ENCODE data around the gene CTSL. TPM values are rescaled to one million over a fixed set of nuclear protein-coding genes. Genes with fewer than 3 reads are reported as not detected.
"Not testable (repeated sequence)": the region's sequence is repeated elsewhere in the genome, so short reads cannot be mapped to it uniquely, and the experiment has no call there.

Gene CTSL
- total RNA-seq, 1 experiment from 2014 or later, result 47.7 TPM

- peak; percentile 63 for DNase-seq
- H3K36me3 ChIP-seq (replicated peaks; ENCODE audit: control insufficient read depth, insufficient read depth, low read length), result peaks cover 2% of the 10 kb centered on the region
- H3K27me3 ChIP-seq (ENCODE audit: control insufficient read depth, insufficient read depth, low read length), result peaks cover 4% of the 10 kb centered on the region
- H3K4me3 ChIP-seq (ENCODE audit: insufficient read depth, low read depth, low read length), result peak overlapping the region; percentile 82
Measured at GRCh38 chr9:87725356-87725899, 491 bp upstream of the CTSL start.

- Histone ChIP-seq H3K36me3 (replicated peaks; ENCODE audit: control insufficient read depth, insufficient read depth, low read length) (peaks cover 2% of the 10 kb centered on the region), H3K27me3 (ENCODE audit: control insufficient read depth, insufficient read depth, low read length) (peaks cover 4% of the 10 kb centered on the region), H3K4me3 (ENCODE audit: insufficient read depth, low read depth, low read length) (no peak overlapping the region)
- no peak for DNase-seq
Measured at GRCh38 chr9:87729246-87729645, 3.3 kb downstream of the CTSL start.

- peaks cover 2% of the 10 kb centered on the region for H3K36me3 ChIP-seq (replicated peaks; ENCODE audit: control insufficient read depth, insufficient read depth, low read length)
- H3K27me3 ChIP-seq (ENCODE audit: control insufficient read depth, insufficient read depth, low read length), result no peaks in the 10 kb centered on the region
- no peak for DNase-seq
- H3K4me3 ChIP-seq (ENCODE audit: insufficient read depth, low read depth, low read length), result no peak overlapping the region
Measured at GRCh38 chr9:87731321-87731720, 5.4 kb downstream of the CTSL start.

- no peak for DNase-seq
- Histone ChIP-seq H3K4me3 (ENCODE audit: insufficient read depth, low read depth, low read length) (no peak overlapping the region), H3K27me3 (ENCODE audit: control insufficient read depth, insufficient read depth, low read length) (no peaks in the 10 kb centered on the region), H3K36me3 (replicated peaks; ENCODE audit: control insufficient read depth, insufficient read depth, low read length) (peaks cover 2% of the 10 kb centered on the region)
Measured at GRCh38 chr9:87732344-87732743, 6.4 kb downstream of the CTSL start.

GRCh38 chr9:87732756-87733155 lies 6.8 kb downstream of the CTSL start:
- peaks cover 2% of the 10 kb centered on the region for H3K36me3 ChIP-seq (replicated peaks; ENCODE audit: control insufficient read depth, insufficient read depth, low read length)
- no peaks in the 10 kb centered on the region for H3K27me3 ChIP-seq (ENCODE audit: control insufficient read depth, insufficient read depth, low read length)
- H3K4me3 ChIP-seq (ENCODE audit: insufficient read depth, low read depth, low read length), result no peak overlapping the region
- no peak for DNase-seq

- no peak for DNase-seq
- Histone ChIP-seq H3K27me3 (ENCODE audit: control insufficient read depth, insufficient read depth, low read length) (no peaks in the 10 kb centered on the region), H3K36me3 (replicated peaks; ENCODE audit: control insufficient read depth, insufficient read depth, low read length) (peaks cover 1% of the 10 kb centered on the region), H3K4me3 (ENCODE audit: insufficient read depth, low read depth, low read length) (no peak overlapping the region)
Measured at GRCh38 chr9:87733273-87734052, 7.5 kb downstream of the CTSL start.

- Histone ChIP-seq H3K4me3 (ENCODE audit: insufficient read depth, low read depth, low read length) (no peak overlapping the region), H3K36me3 (replicated peaks; ENCODE audit: control insufficient read depth, insufficient read depth, low read length) (no peaks in the 10 kb centered on the region), H3K27me3 (ENCODE audit: control insufficient read depth, insufficient read depth, low read length) (no peaks in the 10 kb centered on the region)
- DNase-seq, result no peak
Measured at GRCh38 chr9:87734106-87734505, 8.2 kb downstream of the CTSL start.

- no peaks in the 10 kb centered on the region for H3K27me3 ChIP-seq (ENCODE audit: control insufficient read depth, insufficient read depth, low read length)
- no peak overlapping the region for H3K4me3 ChIP-seq (ENCODE audit: insufficient read depth, low read depth, low read length)
- H3K36me3 ChIP-seq (replicated peaks; ENCODE audit: control insufficient read depth, insufficient read depth, low read length), result no peaks in the 10 kb centered on the region
- DNase-seq, result no peak
Measured at GRCh38 chr9:87739546-87739945, 13.6 kb downstream of the CTSL start.

GRCh38 chr9:87740209-87740608 lies 14.3 kb downstream of the CTSL start:
- Histone ChIP-seq H3K27me3 (ENCODE audit: control insufficient read depth, insufficient read depth, low read length) (no peaks in the 10 kb centered on the region), H3K36me3 (replicated peaks; ENCODE audit: control insufficient read depth, insufficient read depth, low read length) (no peaks in the 10 kb centered on the region), H3K4me3 (ENCODE audit: insufficient read depth, low read depth, low read length) (no peak overlapping the region)
- DNase-seq, result no peak

- no peaks in the 10 kb centered on the region for H3K27me3 ChIP-seq (ENCODE audit: control insufficient read depth, insufficient read depth, low read length)
- H3K4me3 ChIP-seq (ENCODE audit: insufficient read depth, low read depth, low read length), result no peak overlapping the region
- H3K36me3 ChIP-seq (replicated peaks; ENCODE audit: control insufficient read depth, insufficient read depth, low read length), result no peaks in the 10 kb centered on the region
- DNase-seq, result no peak
Measured at GRCh38 chr9:87741326-87741725, 15.4 kb downstream of the CTSL start.

- Histone ChIP-seq H3K36me3 (replicated peaks; ENCODE audit: control insufficient read depth, insufficient read depth, low read length) (no peaks in the 10 kb centered on the region), H3K27me3 (ENCODE audit: control insufficient read depth, insufficient read depth, low read length) (no peaks in the 10 kb centered on the region), H3K4me3 (ENCODE audit: insufficient read depth, low read depth, low read length) (no peak overlapping the region)
Measured at GRCh38 chr9:87741891-87742290, 16.0 kb downstream of the CTSL start.

GRCh38 chr9:87742813-87743428 lies 17.0 kb downstream of the CTSL start:
- H3K36me3 ChIP-seq (replicated peaks; ENCODE audit: control insufficient read depth, insufficient read depth, low read length), result no peaks in the 10 kb centered on the region

More at GRCh38 chr9:87741891-87742290, 16.0 kb downstream of the CTSL start:
- no peak for DNase-seq

GRCh38 chr9:87744247-87744646 lies 18.3 kb downstream of the CTSL start:
- H3K27me3 ChIP-seq (ENCODE audit: control insufficient read depth, insufficient read depth, low read length); DNase-seq; H3K36me3 ChIP-seq (replicated peaks; ENCODE audit: control insufficient read depth, insufficient read depth, low read length); H3K4me3 ChIP-seq (ENCODE audit: insufficient read depth, low read depth, low read length): not testable (repeated sequence)

More at GRCh38 chr9:87742813-87743428, 17.0 kb downstream of the CTSL start:
- no peaks in the 10 kb centered on the region for H3K27me3 ChIP-seq (ENCODE audit: control insufficient read depth, insufficient read depth, low read length)
- no peak overlapping the region for H3K4me3 ChIP-seq (ENCODE audit: insufficient read depth, low read depth, low read length)
- DNase-seq, result no peak

GRCh38 chr9:87746186-87746585 lies 20.3 kb downstream of the CTSL start:
- H3K4me3 ChIP-seq (ENCODE audit: insufficient read depth, low read depth, low read length), result no peak overlapping the region
- no peak for DNase-seq
- no peaks in the 10 kb centered on the region for H3K27me3 ChIP-seq (ENCODE audit: control insufficient read depth, insufficient read depth, low read length)
- no peaks in the 10 kb centered on the region for H3K36me3 ChIP-seq (replicated peaks; ENCODE audit: control insufficient read depth, insufficient read depth, low read length)

GRCh38 chr9:87748881-87749280 lies 23.0 kb downstream of the CTSL start:
- DNase-seq, result no peak
- H3K36me3 ChIP-seq (replicated peaks; ENCODE audit: control insufficient read depth, insufficient read depth, low read length), result no peaks in the 10 kb centered on the region
- no peaks in the 10 kb centered on the region for H3K27me3 ChIP-seq (ENCODE audit: control insufficient read depth, insufficient read depth, low read length)
- no peak overlapping the region for H3K4me3 ChIP-seq (ENCODE audit: insufficient read depth, low read depth, low read length)
